ENCODE data around the gene C7orf57. TPM values are rescaled to one million over a fixed set of nuclear protein-coding genes. Genes with fewer than 3 reads are reported as not detected.

The C7orf57 gene
- total RNA-seq, 1 donor from 2014 or later = not detected

DNA sequence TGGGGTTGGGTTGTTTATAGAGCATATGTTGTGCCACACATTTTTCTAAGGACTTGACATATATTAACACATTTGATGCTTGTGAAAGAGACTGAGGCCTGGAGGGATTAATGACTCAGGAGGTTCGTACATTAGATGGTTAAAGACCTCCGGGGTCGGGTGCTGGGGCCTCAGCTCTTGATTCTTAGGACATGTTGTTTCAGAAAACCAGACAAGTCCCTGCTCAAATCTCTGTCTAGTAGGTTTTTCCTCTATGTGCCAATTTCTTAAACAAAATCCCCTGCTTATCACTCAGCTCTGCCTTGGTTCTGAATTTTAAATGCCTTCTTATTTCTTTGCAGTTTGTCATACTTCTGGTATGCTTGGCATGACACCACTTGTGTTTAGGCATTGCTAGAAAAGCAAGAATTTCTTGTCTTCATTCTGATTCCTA lies 59.5 kb downstream of the C7orf57 start:
- peaks cover 1% of the 10 kb centered on the region for H3K36me3 ChIP-seq (ENCODE audit: control insufficient read depth, insufficient read depth, low read length)
- no peak overlapping the region for H3K4me3 ChIP-seq (ENCODE audit: low read depth, low read length)
- TF ChIP-seq CTCF (IDR thresholded peaks at IDR 0.05; ENCODE audit: insufficient read depth, low read length, poor library complexity, severe bottlenecking) = no peak
- no peak for DNase-seq (ENCODE audit: low read depth)
- H3K27me3 ChIP-seq (ENCODE audit: control insufficient read depth, insufficient read depth, low read length) = no peaks in the 10 kb centered on the region

GRCh38 chr7:48096273-48096672 lies 60.9 kb downstream of the C7orf57 start:
- DNase-seq (ENCODE audit: low read depth) = no peak
- Histone ChIP-seq H3K36me3 (ENCODE audit: control insufficient read depth, insufficient read depth, low read length) (peaks cover 1% of the 10 kb centered on the region), H3K4me3 (ENCODE audit: low read depth, low read length) (no peak overlapping the region), H3K27me3 (ENCODE audit: control insufficient read depth, insufficient read depth, low read length) (no peaks in the 10 kb centered on the region)
- TF ChIP-seq CTCF (IDR thresholded peaks at IDR 0.05; ENCODE audit: insufficient read depth, low read length, poor library complexity, severe bottlenecking) = no peak

DNA sequence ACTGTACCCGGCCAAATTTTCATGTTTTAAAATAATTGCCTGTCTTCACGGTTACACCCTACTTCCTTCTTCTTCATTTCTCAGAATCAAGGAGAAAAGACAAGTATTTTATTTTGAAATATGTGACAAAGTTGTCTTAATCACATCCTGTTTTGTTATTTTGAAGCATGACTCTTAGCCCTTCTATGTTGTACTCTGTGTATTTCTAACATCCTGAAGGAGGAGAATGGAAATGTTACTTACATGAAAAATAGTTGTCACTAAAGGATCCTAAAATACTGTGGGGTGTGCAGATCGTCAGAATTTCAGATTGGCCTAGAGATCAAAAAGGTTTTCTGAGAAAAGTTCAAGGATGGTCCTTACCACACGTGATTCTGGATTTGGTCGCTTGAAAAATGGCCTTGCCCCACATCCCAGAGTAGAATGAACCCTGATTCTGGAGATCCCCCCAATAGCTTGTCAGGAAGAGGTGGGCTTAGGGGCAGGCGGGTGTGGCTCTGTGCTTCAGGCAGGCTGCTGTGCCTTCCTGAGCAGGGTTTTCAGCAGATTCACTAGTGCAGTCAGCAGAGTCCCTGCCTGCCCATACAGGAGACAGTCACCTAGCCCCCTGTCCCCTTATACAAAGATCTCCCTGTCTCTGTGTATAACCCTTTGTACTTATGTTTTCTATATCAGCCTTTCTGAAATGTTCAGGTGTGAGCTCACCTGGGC lies 62.3 kb downstream of the C7orf57 start:
- TF ChIP-seq CTCF (IDR thresholded peaks at IDR 0.05; ENCODE audit: insufficient read depth, low read length, poor library complexity, severe bottlenecking) = no peak
- no peaks in the 10 kb centered on the region for H3K27me3 ChIP-seq (ENCODE audit: control insufficient read depth, insufficient read depth, low read length)
- no peak for DNase-seq (ENCODE audit: low read depth)
- H3K36me3 ChIP-seq (ENCODE audit: control insufficient read depth, insufficient read depth, low read length) = peaks cover 3% of the 10 kb centered on the region
- no peak overlapping the region for H3K4me3 ChIP-seq (ENCODE audit: low read depth, low read length)

- Histone ChIP-seq H3K36me3 (ENCODE audit: control insufficient read depth, insufficient read depth, low read length) (peaks cover 4% of the 10 kb centered on the region), H3K27me3 (ENCODE audit: control insufficient read depth, insufficient read depth, low read length) (no peaks in the 10 kb centered on the region), H3K4me3 (ENCODE audit: low read depth, low read length) (no peak overlapping the region)
- no peak for DNase-seq (ENCODE audit: low read depth)
- no peak for TF ChIP-seq CTCF (IDR thresholded peaks at IDR 0.05; ENCODE audit: insufficient read depth, low read length, poor library complexity, severe bottlenecking)
These were observed 63.5 kb downstream of the C7orf57 start for GRCh38 chr7:48098846-48099245.

GRCh38 chr7:48099781-48100180 lies 64.4 kb downstream of the C7orf57 start:
- no peaks in the 10 kb centered on the region for H3K27me3 ChIP-seq (ENCODE audit: control insufficient read depth, insufficient read depth, low read length)
- no peak for DNase-seq (ENCODE audit: low read depth)
- peaks cover 4% of the 10 kb centered on the region for H3K36me3 ChIP-seq (ENCODE audit: control insufficient read depth, insufficient read depth, low read length)
- no peak overlapping the region for H3K4me3 ChIP-seq (ENCODE audit: low read depth, low read length)
- TF ChIP-seq CTCF (IDR thresholded peaks at IDR 0.05; ENCODE audit: insufficient read depth, low read length, poor library complexity, severe bottlenecking) = no peak

DNA sequence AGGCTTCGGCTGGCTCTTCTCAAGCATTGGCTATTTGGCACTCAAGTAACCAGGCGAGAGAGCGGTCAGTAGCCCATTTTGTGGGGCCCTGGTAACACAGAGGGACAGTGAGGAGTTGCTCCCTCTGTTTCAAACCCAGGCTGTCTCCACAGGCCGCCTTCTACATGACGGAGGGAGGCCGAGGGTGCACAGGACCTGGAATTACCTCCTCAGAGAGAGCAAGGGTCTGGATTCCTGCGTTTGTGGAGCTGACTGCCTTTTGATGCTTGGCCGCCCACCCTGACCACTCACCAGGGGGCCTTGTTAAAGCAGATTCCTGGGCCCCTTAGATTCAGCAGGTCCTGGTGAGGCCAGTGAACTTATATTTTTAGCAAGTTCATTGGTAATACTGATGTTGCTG lies 66.0 kb downstream of the C7orf57 start:
- no peak for TF ChIP-seq CTCF (IDR thresholded peaks at IDR 0.05; ENCODE audit: insufficient read depth, low read length, poor library complexity, severe bottlenecking)
- DNase-seq (ENCODE audit: low read depth) = no peak
- H3K36me3 ChIP-seq (ENCODE audit: control insufficient read depth, insufficient read depth, low read length) = peaks cover 2% of the 10 kb centered on the region
- H3K4me3 ChIP-seq (ENCODE audit: low read depth, low read length) = no peak overlapping the region
- H3K27me3 ChIP-seq (ENCODE audit: control insufficient read depth, insufficient read depth, low read length) = no peaks in the 10 kb centered on the region

Measured in kidney epithelial cell (primary cell).